IPS-18a (cell line): ENCODE results near the gene MLX.
"Not testable (repeated sequence)": the region's sequence is repeated elsewhere in the genome, so short reads cannot be mapped to it uniquely, and the experiment has no call there.

Experiments
- H3K27ac ChIP-seq: one replicate; pipeline ENCODE4 v1.5.1; 2013; ENCODE audit warnings: low read length
- H3K27me3 ChIP-seq: one replicate; pipeline ENCODE4 v1.6.1; 2013; ENCODE audit warnings: mild to moderate bottlenecking, low read length; ENCODE audit not compliant: control insufficient read depth, insufficient read depth
- H3K36me3 ChIP-seq: one replicate; pipeline ENCODE4 v1.6.1; 2013; ENCODE audit warnings: low read depth, low read length; ENCODE audit not compliant: control insufficient read depth
- H3K4me1 ChIP-seq: one replicate; pipeline ENCODE4 v1.6.1; 2013; ENCODE audit warnings: low read depth, low read length; ENCODE audit not compliant: control insufficient read depth
- H3K4me3 ChIP-seq: one replicate; pipeline ENCODE4 v1.5.1; 2013; ENCODE audit warnings: low read length
- H3K9ac ChIP-seq: one replicate; pipeline ENCODE4 v1.6.1; 2013; ENCODE audit warnings: mild to moderate bottlenecking, low read length, moderate library complexity
- H3K9me3 ChIP-seq: one replicate; pipeline ENCODE4 v1.6.1; 2013; ENCODE audit warnings: low read depth, low read length; ENCODE audit not compliant: control insufficient read depth

The MLX gene

GRCh38 chr17:42537826-42538451, 29.0 kb upstream of the MLX start:
- H3K27ac ChIP-seq = no peak overlapping the region
- H3K4me3 ChIP-seq = no peak overlapping the region
- H3K9me3 ChIP-seq = no peaks in the 10 kb centered on the region
- H3K9ac ChIP-seq = no peak overlapping the region
- peaks cover 8% of the 10 kb centered on the region for H3K27me3 ChIP-seq
- H3K36me3 ChIP-seq = peaks cover 6% of the 10 kb centered on the region
- peaks cover 16% of the 10 kb centered on the region for H3K4me1 ChIP-seq

DNA sequence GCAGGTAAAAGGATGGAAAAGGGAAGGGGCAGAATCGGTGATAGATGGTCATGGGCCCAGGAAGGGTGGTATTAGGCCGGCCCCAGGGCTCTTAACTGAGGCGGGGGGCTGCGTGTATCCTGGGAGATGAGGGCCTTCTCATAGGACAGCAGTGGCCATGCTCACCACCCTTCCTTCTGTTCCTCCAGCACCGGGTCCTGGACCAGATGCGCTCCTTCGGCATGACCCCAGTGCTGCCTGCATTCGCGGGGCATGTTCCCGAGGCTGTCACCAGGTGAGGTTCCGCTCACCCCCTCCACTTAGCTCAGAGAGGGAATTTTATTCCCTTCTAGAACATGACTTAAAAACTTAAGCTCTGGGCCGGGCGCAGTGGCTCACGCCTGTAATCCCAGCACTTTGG, 28.4 kb upstream of the MLX start:
- H3K4me3 ChIP-seq = no peak overlapping the region
- peaks cover 3% of the 10 kb centered on the region for H3K27me3 ChIP-seq
- no peaks in the 10 kb centered on the region for H3K9me3 ChIP-seq
- H3K36me3 ChIP-seq = peaks cover 6% of the 10 kb centered on the region
- peaks cover 16% of the 10 kb centered on the region for H3K4me1 ChIP-seq
- no peak overlapping the region for H3K9ac ChIP-seq
- H3K27ac ChIP-seq = no peak overlapping the region

GRCh38 chr17:42540558-42540957, 26.3 kb upstream of the MLX start:
- H3K9ac ChIP-seq = not testable (repeated sequence)

GRCh38 chr17:42541041-42541833, 25.7 kb upstream of the MLX start:
- H3K27me3 ChIP-seq = no peaks in the 10 kb centered on the region
- H3K27ac ChIP-seq = no peak overlapping the region
- H3K9ac ChIP-seq = no peak overlapping the region
- no peaks in the 10 kb centered on the region for H3K9me3 ChIP-seq
- H3K36me3 ChIP-seq = peaks cover 6% of the 10 kb centered on the region
- no peak overlapping the region for H3K4me3 ChIP-seq
- peaks cover 8% of the 10 kb centered on the region for H3K4me1 ChIP-seq

More at GRCh38 chr17:42540558-42540957, 26.3 kb upstream of the MLX start:
- not testable (repeated sequence) for H3K27ac ChIP-seq, H3K27me3 ChIP-seq, H3K4me3 ChIP-seq, H3K36me3 ChIP-seq, H3K9me3 ChIP-seq
- H3K4me1 ChIP-seq = peaks cover 11% of the 10 kb centered on the region

DNA sequence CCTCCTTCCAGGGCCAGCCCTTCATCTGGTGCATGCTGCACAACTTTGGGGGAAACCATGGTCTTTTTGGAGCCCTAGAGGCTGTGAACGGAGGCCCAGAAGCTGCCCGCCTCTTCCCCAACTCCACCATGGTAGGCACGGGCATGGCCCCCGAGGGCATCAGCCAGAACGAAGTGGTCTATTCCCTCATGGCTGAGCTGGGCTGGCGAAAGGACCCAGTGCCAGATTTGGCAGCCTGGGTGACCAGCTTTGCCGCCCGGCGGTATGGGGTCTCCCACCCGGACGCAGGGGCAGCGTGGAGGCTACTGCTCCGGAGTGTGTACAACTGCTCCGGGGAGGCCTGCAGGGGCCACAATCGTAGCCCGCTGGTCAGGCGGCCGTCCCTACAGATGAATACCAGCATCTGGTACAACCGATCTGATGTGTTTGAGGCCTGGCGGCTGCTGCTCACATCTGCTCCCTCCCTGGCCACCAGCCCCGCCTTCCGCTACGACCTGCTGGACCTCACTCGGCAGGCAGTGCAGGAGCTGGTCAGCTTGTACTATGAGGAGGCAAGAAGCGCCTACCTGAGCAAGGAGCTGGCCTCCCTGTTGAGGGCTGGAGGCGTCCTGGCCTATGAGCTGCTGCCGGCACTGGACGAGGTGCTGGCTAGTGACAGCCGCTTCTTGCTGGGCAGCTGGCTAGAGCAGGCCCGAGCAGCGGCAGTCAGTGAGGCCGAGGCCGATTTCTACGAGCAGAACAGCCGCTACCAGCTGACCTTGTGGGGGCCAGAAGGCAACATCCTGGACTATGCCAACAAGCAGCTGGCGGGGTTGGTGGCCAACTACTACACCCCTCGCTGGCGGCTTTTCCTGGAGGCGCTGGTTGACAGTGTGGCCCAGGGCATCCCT, 23.5 kb upstream of the MLX start:
- H3K36me3 ChIP-seq = peaks cover 6% of the 10 kb centered on the region
- no peaks in the 10 kb centered on the region for H3K4me1 ChIP-seq

DNA sequence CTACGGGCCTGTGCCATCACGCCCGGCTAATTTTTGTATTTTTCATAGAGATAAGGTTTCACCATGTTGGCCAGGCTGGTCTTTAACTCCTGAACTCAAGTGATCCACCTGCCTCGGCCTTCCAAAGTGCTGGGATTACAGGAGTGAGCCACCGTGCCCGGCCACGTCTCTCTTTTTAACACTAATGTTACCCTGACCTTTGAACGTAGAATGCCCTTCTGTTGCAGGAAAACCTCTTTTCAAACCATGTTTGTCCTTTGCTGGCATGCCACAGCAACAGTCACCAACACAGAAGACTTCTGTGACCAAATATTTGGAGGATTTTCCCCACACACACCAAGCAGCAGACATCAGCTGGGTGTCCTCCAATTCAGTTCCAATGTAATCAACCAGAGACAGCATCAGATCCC, 22.0 kb upstream of the MLX start:
- H3K27ac ChIP-seq = no peak overlapping the region
- no peaks in the 10 kb centered on the region for H3K36me3 ChIP-seq
- no peaks in the 10 kb centered on the region for H3K4me1 ChIP-seq
- H3K4me3 ChIP-seq = no peak overlapping the region
- H3K9ac ChIP-seq = no peak overlapping the region
- H3K9me3 ChIP-seq = no peaks in the 10 kb centered on the region
- H3K27me3 ChIP-seq = peaks cover 8% of the 10 kb centered on the region

More for the DNA sequence above, 23.5 kb upstream of the MLX start:
- Histone ChIP-seq H3K9me3 (no peaks in the 10 kb centered on the region), H3K9ac (no peak overlapping the region), H3K4me3 (no peak overlapping the region), H3K27ac (no peak overlapping the region), H3K27me3 (no peaks in the 10 kb centered on the region)

DNA sequence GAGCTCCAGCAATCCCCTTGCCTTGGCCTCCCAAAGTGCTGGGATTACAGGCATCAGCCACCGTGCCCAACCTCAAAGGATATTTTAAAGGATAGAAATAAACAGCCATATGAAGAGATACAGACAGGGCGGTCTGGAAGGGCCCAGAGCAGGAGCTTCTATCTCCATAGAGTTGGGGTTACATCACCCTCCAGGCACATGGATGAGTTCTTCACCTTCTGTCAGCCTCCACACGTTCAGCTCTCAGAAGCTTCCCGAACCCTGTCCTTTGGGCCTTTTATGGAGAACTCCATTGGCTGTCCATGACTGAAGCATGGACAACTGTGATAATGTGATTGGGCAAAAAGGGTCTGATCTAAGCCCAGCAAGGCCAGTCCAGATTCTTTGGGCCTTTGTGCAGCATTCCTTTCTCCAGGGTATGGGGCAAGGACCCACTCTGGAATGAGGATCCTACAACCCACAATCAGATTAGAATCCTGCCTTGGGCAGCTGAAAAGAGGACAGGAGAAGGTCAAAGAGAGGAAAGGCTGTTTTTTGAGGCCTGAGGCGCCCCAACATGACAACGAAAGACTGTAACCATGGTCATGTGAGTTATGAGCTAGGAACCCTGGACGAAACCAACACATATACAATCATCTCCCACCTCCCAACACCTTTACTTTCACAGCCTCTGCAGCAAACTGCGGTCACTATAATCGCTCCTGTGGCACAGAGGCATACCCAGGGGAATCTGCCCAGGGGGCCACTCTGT, 21.0 kb upstream of the MLX start:
- H3K27me3 ChIP-seq, H3K4me3 ChIP-seq, H3K27ac ChIP-seq, H3K4me1 ChIP-seq, H3K9me3 ChIP-seq, H3K36me3 ChIP-seq, H3K9ac ChIP-seq: not testable (repeated sequence)

GRCh38 chr17:42547001-42547461, 19.9 kb upstream of the MLX start:
- Histone ChIP-seq H3K4me1 (no peaks in the 10 kb centered on the region), H3K4me3 (no peak overlapping the region), H3K9ac (no peak overlapping the region), H3K36me3 (no peaks in the 10 kb centered on the region), H3K27me3 (peaks cover 8% of the 10 kb centered on the region), H3K27ac (no peak overlapping the region), H3K9me3 (no peaks in the 10 kb centered on the region)

DNA sequence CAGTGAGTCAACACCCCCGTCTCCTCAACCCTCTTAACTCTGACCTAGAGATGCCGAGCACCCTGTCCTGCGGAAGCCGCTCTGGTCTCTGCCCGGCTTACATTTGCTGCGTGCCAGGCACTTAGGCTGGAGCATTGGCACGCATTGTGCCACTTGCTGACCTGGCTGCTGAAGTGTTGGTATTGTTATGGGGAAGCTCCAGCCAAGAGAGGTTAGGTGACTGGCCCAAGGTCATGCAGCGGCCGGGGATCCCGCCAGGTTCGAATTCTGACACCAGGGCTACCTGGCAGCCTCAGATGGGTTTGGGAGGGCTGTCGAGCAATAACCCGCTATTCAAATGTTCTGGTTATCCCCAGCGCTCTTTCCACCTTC, 19.2 kb upstream of the MLX start:
- no peaks in the 10 kb centered on the region for H3K4me1 ChIP-seq
- H3K27ac ChIP-seq = no peak overlapping the region
- H3K27me3 ChIP-seq = peaks cover 8% of the 10 kb centered on the region
- peak overlapping the region; percentile 57 for H3K4me3 ChIP-seq
- H3K36me3 ChIP-seq = no peaks in the 10 kb centered on the region
- H3K9me3 ChIP-seq = no peaks in the 10 kb centered on the region
- H3K9ac ChIP-seq = no peak overlapping the region

DNA sequence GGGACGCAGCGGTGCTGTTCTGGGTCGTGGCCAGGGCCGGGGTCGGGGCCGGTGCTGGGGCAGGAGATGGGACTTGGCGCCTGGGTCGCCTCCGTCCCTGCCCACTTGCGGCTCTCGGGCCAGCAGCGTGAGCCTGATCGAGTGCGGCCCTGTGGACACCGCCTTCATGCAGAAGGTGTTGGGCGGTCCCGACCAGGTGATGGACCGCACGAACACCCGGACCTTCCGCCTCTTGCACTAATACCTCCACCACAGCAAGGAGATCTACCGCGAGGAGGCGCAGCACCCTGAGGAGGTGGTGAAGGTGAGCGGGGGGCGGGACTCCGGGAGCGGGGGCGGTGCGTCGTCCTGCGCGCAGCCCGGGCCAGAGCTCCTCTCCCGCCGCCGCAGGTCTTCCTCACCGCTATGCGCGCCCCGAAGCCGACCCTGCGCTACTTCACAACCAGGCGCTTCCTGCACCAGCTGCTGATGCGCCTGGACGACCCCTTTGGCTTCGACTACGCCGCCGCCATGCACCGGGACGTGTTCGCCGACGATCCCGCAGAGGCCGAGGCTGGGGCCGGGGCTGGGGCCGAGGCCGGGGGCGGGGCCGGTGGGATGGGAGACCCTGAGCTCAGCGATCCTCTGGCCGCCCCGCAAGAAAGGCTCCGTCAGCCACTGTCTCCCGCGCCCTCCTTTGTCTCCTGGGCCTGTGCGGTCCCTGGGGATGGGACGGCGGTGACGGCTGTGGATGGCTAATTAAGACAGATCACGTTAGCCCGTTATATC, 18.6 kb upstream of the MLX start:
- H3K27ac ChIP-seq = no peak overlapping the region
- H3K4me3 ChIP-seq = peak overlapping the region; percentile 57
- H3K9ac ChIP-seq = peak overlapping the region; percentile 38
- no peaks in the 10 kb centered on the region for H3K4me1 ChIP-seq
- peaks cover 8% of the 10 kb centered on the region for H3K27me3 ChIP-seq
- H3K9me3 ChIP-seq = no peaks in the 10 kb centered on the region
- no peaks in the 10 kb centered on the region for H3K36me3 ChIP-seq
